Colonic mucosa (tissue), 4 donors: ENCODE data around the gene GAS5. TPM values are rescaled to one million over a fixed set of nuclear protein-coding genes. Genes with fewer than 3 reads are reported as not detected.

Experiments
- DNase-seq: peaks from one replicate; pipeline ENCODE4 v3.0.0-alpha.2; 2020
- H3K27ac ChIP-seq: fragments of 200-600 bp; one replicate; pipeline ENCODE4 v1.8.0; 2021
- H3K27me3 ChIP-seq: fragments of 200-600 bp; one replicate; pipeline ENCODE4 v1.8.0; 2021
- H3K36me3 ChIP-seq: fragments of 200-600 bp; one replicate; pipeline ENCODE4 v1.8.0; 2021
- H3K4me1 ChIP-seq: fragments of 200-600 bp; one replicate; pipeline ENCODE4 v1.8.0; 2021; ENCODE audit warnings: mild to moderate bottlenecking
- H3K4me3 ChIP-seq: fragments of 200-600 bp; one replicate; pipeline ENCODE4 v1.8.0; 2021
- H3K9ac ChIP-seq, 2 donors: one replicate each; pipeline ENCODE4 v1.7.0; 2013; ENCODE audit warnings: control low read depth in 2 of 2, low read depth in 2 of 2, low read length in 2 of 2
- H3K9me3 ChIP-seq: fragments of 200-600 bp; one replicate; pipeline ENCODE4 v1.8.0; 2021
- intact Hi-C: fragments of 100-400 bp; cut with DNase I; formaldehyde crosslinking; loops from one replicate; pipeline ENCODE4 v1.14.1; 2022
- total RNA-seq, 2 donors: library from RNA; stranded (reverse); fragmentation: NEBNext Ultra II Directional in 1 of 2; extraction: Animal tissue kit (Norgen Biotek cat#: 25700) in 1 of 2; gene quantifications; one replicate each; pipeline ENCODE4 v1.2.1, GENCODE V29; 2021
- TF ChIP-seq, protein P1 (sequence below): fragments of 200-600 bp; IDR thresholded peaks from one replicate; pipeline ENCODE4 v1.8.0; 2022; ENCODE audit warnings: antibody characterized with exemption, mild to moderate bottlenecking
- donor health status: healthy.
- donor health status: DM: no; HTN: no; CAD: no.
- donor health status: DM: no; HTN: no; CAD: no.

Gene GAS5
- total RNA-seq, 2 donors from 2014 or later = 207 to 247 TPM

DNA sequence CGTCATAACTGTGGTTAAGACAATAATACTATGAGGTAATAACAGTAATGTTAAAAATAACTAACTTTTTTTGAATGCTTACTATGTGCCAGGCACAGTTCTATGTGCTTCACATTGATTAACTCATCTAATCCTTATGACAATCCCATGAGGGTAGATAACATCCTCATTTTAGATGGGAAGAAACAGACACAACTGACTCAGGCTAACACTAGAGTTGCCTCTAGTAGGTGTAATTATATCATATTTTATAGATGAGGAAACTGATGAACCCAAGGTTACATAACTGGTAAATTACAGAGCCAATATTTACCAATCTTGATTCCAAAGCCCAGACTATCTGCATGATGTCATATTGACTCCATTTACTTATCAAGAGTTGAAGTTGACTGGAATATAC lies 25.8 kb upstream of the GAS5 start:
- Histone ChIP-seq H3K27me3 (no peaks in the 10 kb centered on the region), H3K9ac (no peak overlapping the region), H3K9me3 (no peaks in the 10 kb centered on the region), H3K4me3 (no peak overlapping the region), H3K27ac (no peak overlapping the region), H3K4me1 (no peaks in the 10 kb centered on the region), H3K36me3 (no peaks in the 10 kb centered on the region)
- intact Hi-C loops = no loop called here
- no peak for DNase-seq
- TF ChIP-seq, protein P1, sequence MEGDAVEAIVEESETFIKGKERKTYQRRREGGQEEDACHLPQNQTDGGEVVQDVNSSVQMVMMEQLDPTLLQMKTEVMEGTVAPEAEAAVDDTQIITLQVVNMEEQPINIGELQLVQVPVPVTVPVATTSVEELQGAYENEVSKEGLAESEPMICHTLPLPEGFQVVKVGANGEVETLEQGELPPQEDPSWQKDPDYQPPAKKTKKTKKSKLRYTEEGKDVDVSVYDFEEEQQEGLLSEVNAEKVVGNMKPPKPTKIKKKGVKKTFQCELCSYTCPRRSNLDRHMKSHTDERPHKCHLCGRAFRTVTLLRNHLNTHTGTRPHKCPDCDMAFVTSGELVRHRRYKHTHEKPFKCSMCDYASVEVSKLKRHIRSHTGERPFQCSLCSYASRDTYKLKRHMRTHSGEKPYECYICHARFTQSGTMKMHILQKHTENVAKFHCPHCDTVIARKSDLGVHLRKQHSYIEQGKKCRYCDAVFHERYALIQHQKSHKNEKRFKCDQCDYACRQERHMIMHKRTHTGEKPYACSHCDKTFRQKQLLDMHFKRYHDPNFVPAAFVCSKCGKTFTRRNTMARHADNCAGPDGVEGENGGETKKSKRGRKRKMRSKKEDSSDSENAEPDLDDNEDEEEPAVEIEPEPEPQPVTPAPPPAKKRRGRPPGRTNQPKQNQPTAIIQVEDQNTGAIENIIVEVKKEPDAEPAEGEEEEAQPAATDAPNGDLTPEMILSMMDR = no peak

DNA sequence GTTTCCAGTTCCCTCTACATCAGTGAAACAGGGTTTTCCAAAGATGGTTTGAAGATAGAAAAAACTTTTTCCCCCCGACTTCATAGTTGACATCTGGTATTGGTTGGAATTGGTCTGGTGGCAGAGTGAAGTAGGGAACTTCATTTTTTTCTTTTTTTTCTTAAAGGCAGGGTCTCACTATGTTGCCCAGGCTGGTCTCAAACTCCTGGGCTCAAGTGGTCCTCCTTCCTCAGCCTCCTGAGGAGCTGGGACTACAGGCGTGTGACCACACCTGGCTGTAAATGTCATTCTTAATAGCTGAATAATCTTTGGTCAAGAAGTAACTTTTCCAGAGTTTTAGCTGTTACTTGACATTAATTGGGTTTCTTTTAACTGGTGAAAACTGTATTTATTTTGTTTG lies 22.1 kb upstream of the GAS5 start:
- Histone ChIP-seq H3K9me3 (no peaks in the 10 kb centered on the region), H3K4me1 (no peaks in the 10 kb centered on the region), H3K4me3 (no peak overlapping the region), H3K27ac (no peak overlapping the region), H3K27me3 (no peaks in the 10 kb centered on the region), H3K36me3 (no peaks in the 10 kb centered on the region), H3K9ac (no peak overlapping the region)
- intact Hi-C loops = no loop called here
- no peak for DNase-seq
- TF ChIP-seq, protein P1 = no peak

DNA sequence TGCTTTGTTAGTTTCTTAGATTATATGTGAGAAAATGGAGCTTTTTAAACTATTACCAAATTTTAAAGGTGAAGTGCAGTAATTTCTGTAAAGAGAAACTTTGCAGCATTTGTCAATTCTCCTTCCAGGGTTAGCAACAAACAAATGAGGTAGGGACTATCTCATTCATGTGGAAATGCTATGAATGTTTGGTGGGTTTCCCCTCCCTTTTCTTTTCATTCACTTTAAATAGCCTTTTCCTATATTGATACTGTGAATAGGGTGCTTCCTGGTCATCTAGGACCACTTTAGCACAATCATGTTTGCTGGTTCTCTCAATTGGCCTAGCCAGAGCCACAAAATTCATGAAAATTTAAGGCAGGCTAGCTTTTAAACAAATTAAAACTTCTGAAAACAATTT lies 21.0 kb upstream of the GAS5 start:
- Histone ChIP-seq H3K4me1 (no peaks in the 10 kb centered on the region), H3K36me3 (no peaks in the 10 kb centered on the region), H3K27me3 (no peaks in the 10 kb centered on the region), H3K9me3 (no peaks in the 10 kb centered on the region), H3K27ac (no peak overlapping the region), H3K9ac (no peak overlapping the region), H3K4me3 (no peak overlapping the region)
- no peak for DNase-seq
- TF ChIP-seq, protein P1 = no peak
- intact Hi-C loops = no loop called here

DNA sequence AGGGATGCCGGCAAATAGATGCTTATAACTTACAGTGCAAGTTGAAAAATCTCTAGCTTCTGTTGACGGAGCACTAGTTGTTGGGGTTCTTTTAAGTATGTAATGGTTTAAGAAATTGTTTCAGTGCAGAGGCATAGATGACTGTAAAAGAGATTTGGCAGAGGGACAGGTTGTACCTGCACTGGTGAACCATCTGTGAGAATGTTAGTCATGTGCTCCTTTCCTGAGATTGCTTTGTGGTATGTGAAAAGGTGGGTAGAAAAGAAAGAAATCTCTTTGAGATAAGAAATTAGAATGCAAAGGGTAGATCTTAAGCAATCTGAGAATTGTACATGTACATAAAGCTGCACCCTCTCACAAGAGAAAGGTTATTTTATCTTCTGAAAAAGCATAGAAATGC lies 19.8 kb upstream of the GAS5 start:
- Histone ChIP-seq H3K4me1 (no peaks in the 10 kb centered on the region), H3K27me3 (no peaks in the 10 kb centered on the region), H3K4me3 (no peak overlapping the region), H3K36me3 (no peaks in the 10 kb centered on the region), H3K9ac (no peak overlapping the region), H3K9me3 (no peaks in the 10 kb centered on the region), H3K27ac (no peak overlapping the region)
- intact Hi-C loops = no loop called here
- DNase-seq = no peak
- TF ChIP-seq, protein P1 = no peak

DNA sequence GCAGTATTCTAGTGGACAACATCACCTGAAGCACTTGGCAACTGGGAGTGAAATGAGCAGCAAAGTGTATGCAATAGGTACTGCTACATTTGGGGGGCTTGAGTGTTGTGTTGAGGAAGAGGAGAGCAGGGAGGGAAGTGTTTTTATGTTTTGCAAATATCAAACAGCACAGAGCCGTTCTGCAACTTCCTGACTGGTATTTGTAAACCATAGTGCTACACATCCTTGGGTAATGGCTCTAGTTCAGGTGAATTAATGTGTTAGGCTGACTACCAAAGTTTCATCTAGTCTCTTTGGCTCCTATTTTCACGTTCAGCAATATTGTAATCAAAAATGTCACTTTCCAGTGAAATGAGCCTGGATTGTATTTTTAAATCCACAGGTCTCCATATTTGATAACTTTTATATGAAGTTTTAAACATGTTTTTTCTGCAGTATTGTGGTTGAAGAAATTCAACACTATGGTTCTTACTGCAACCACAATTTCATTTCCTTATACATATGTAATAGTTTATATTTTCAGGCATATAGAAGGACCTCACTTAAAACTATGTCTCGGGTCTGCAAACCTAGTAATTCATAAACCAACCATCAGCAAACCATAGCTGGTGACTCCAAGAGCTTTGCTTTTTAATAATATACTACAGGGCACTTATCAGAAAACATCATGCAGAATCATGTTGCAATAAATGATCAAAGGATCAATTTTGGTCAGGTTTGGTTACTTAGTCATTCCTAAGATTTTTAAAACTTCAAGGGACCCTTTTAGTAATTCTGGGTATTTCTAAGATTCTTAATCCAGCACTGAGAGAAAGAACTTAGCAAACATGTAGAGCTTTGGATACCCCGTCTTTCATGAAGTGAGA lies 19.2 kb upstream of the GAS5 start:
- no peaks in the 10 kb centered on the region for H3K36me3 ChIP-seq
- H3K4me1 ChIP-seq = no peaks in the 10 kb centered on the region
- no peaks in the 10 kb centered on the region for H3K27me3 ChIP-seq
- H3K9me3 ChIP-seq = no peaks in the 10 kb centered on the region
- no peak overlapping the region for H3K9ac ChIP-seq
- no peak overlapping the region for H3K27ac ChIP-seq
- TF ChIP-seq, protein P1 = no peak
- no peak for DNase-seq
- intact Hi-C loops = no loop called here
- no peak overlapping the region for H3K4me3 ChIP-seq
